Measurements from ENCODE around the gene ZFYVE28. TPM values are rescaled to one million over a fixed set of nuclear protein-coding genes. Genes with fewer than 3 reads are reported as not detected.
A peak's percentile ranks its signal among the peaks of the same experiment; 100 is the strongest.

The ZFYVE28 gene
- total RNA-seq, 3 donors from 2014 or later (not counting 1 experiment from before 2014, with no cell fraction given): 85.4 to 107 (median 104) TPM

DNA sequence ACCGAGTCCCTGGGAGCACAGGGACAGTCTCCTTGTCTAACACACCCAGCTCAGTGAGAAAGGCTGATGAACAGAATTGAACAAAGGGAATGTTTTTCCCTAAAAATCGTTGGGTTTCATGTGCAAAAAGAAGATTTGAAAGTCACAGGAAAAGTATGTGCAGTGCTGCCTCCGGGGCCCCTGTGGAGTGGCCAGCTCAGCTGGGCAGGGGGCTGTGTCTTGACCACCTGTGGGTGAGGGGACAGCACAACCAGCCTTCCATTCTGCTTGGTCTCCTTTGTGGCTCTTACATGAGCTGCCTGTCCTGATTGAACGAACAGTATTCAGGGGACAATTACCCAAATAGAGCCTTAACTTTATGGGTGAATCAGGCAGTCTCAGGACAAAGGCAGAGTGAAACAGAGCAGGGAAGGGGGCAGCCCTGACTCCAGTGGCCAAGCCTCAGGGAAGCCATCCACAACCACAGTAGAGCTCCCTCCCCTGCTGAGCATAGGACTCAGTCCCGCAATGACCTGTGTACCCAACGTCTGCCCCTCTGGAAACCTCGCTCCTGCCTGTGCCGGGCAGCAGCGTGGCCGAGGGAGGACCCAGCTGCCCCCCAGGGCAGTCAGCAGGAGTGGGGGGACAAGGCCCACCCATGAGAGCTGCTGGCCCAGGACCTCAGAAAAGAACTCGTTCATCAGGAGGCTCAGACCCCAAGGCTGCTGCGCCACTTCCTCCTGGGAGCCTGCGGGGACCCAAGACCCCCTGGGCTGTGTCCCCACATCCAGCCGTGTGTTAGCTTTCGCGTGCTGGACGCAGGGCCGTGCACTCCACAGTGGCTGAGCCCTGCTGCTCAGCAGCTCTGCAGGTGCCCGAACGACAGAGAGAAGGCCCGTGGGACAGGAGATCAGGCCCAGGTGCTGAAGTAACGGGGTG lies 96.9 kb downstream of the ZFYVE28 start:
- Histone ChIP-seq H3K36me3 (ENCODE audit: control insufficient read depth, insufficient read depth, low read length) (no peaks in the 10 kb centered on the region), H3K27ac (ENCODE audit: low read length) (no peak overlapping the region), H3K4me3 (ENCODE audit: low read length) (no peak overlapping the region), H3K9me3 (ENCODE audit: control insufficient read depth, insufficient read depth, low read length) (no peaks in the 10 kb centered on the region), H3K4me1 (ENCODE audit: control insufficient read depth, insufficient read depth, low read length) (peaks cover 34% of the 10 kb centered on the region), H3K27me3 (ENCODE audit: control insufficient read depth, insufficient read depth, low read length) (peaks cover 23% of the 10 kb centered on the region)
- TF ChIP-seq CTCF (IDR thresholded peaks at IDR 0.05): no peak
- ATAC-seq: no peak
- intact Hi-C loops (cut with micrococcal nuclease): loop anchor here (5.0 kb wide), 1 partner anchor 284 kb away; no protein-coding TSS in a partner anchor
- 92% methylated on average over 22 of the region's 22 CpGs for WGBS (ENCODE audit: insufficient coverage)
- DNase-seq: no peak
- Mint-ChIP-seq H3K9me3 (no peaks in the 10 kb centered on the region), H3K27ac (peak overlapping the region; percentile 37 to 68), H3K4me1 (peaks cover 30 to 47% of the 10 kb centered on the region in 2 donors), H3K4me3 (peak overlapping the region; percentile 66), H3K36me3 (peaks cover 9% of the 10 kb centered on the region), H3K27me3 (ENCODE audit: low read depth in 2 of 2) (peaks cover 10 to 18% of the 10 kb centered on the region in 2 donors)

GRCh38 chr4:2320746-2321145 lies 97.7 kb downstream of the ZFYVE28 start:
- Mint-ChIP-seq H3K36me3 (peaks cover 1% of the 10 kb centered on the region), H3K4me3 (peak overlapping the region; percentile 66), H3K27ac (peak overlapping the region; percentile 37 to 68), H3K9me3 (no peaks in the 10 kb centered on the region), H3K27me3 (ENCODE audit: low read depth in 2 of 2) (peaks cover 10 to 20% of the 10 kb centered on the region in 2 donors), H3K4me1 (peaks cover 30 to 47% of the 10 kb centered on the region in 2 donors)
- 77% methylated on average over 11 of the region's 11 CpGs for WGBS (ENCODE audit: insufficient coverage)
- DNase-seq (no peak), ATAC-seq (no peak)
- H3K9me3 ChIP-seq (ENCODE audit: control insufficient read depth, insufficient read depth, low read length): no peaks in the 10 kb centered on the region
- no peak overlapping the region for H3K27ac ChIP-seq (ENCODE audit: low read length)
- H3K27me3 ChIP-seq (ENCODE audit: control insufficient read depth, insufficient read depth, low read length): peaks cover 23% of the 10 kb centered on the region
- H3K4me3 ChIP-seq (ENCODE audit: low read length): no peak overlapping the region
- intact Hi-C loops (cut with micrococcal nuclease): loop anchor here (5.0 kb wide), 1 partner anchor 283 kb away; no protein-coding TSS in a partner anchor
- H3K4me1 ChIP-seq (ENCODE audit: control insufficient read depth, insufficient read depth, low read length): peaks cover 34% of the 10 kb centered on the region
- no peak for TF ChIP-seq CTCF (IDR thresholded peaks at IDR 0.05)
- H3K36me3 ChIP-seq (ENCODE audit: control insufficient read depth, insufficient read depth, low read length): no peaks in the 10 kb centered on the region

- no peaks in the 10 kb centered on the region for H3K36me3 Mint-ChIP-seq
- H3K9me3 ChIP-seq (ENCODE audit: control insufficient read depth, insufficient read depth, low read length): no peaks in the 10 kb centered on the region
- H3K27ac Mint-ChIP-seq: peak overlapping the region; percentile 37 to 62
- peaks cover 10 to 20% of the 10 kb centered on the region in 2 donors for H3K27me3 Mint-ChIP-seq (ENCODE audit: low read depth in 2 of 2)
- H3K4me3 ChIP-seq (ENCODE audit: low read length): no peak overlapping the region
- H3K4me1 Mint-ChIP-seq: peaks cover 30 to 47% of the 10 kb centered on the region in 2 donors
- DNase-seq (peak; percentile 58 to 63), ATAC-seq (peak; percentile 73 to 94 (median 93))
- peak overlapping the region; percentile 62 for H3K4me3 Mint-ChIP-seq
- no peaks in the 10 kb centered on the region for H3K9me3 Mint-ChIP-seq
- WGBS (ENCODE audit: insufficient coverage): 18% methylated on average over 16 of the region's 18 CpGs
- H3K36me3 ChIP-seq (ENCODE audit: control insufficient read depth, insufficient read depth, low read length): no peaks in the 10 kb centered on the region
- no peak for TF ChIP-seq CTCF (IDR thresholded peaks at IDR 0.05)
- intact Hi-C loops (cut with micrococcal nuclease): loop anchor here (5.0 kb wide), 1 partner anchor 283 kb away; no protein-coding TSS in a partner anchor
- H3K27me3 ChIP-seq (ENCODE audit: control insufficient read depth, insufficient read depth, low read length): peaks cover 23% of the 10 kb centered on the region
- peaks cover 34% of the 10 kb centered on the region for H3K4me1 ChIP-seq (ENCODE audit: control insufficient read depth, insufficient read depth, low read length)
- H3K27ac ChIP-seq (ENCODE audit: low read length): no peak overlapping the region
These were observed 98.3 kb downstream of the ZFYVE28 start for GRCh38 chr4:2320152-2320551.

Measured in natural killer cell (primary cell).